Stimulated activated CD8-positive, alpha-beta memory T cell treated with anti-CD3 and anti-CD28 coated beads, Interleukin-4, amount 100 ng/mL, for 1 hour (primary cell): Measurements from ENCODE around the gene M6PR.
A peak's percentile ranks its signal among the peaks of the same experiment; 100 is the strongest.

Experiments
- DNase-seq, 2 donors: peaks; one replicate each; pipeline ENCODE4 v3.0.0-alpha.2; 2020; ENCODE audit warnings: low read depth in 2 of 2, low spot score in 1 of 2

M6PR gene

DNA sequence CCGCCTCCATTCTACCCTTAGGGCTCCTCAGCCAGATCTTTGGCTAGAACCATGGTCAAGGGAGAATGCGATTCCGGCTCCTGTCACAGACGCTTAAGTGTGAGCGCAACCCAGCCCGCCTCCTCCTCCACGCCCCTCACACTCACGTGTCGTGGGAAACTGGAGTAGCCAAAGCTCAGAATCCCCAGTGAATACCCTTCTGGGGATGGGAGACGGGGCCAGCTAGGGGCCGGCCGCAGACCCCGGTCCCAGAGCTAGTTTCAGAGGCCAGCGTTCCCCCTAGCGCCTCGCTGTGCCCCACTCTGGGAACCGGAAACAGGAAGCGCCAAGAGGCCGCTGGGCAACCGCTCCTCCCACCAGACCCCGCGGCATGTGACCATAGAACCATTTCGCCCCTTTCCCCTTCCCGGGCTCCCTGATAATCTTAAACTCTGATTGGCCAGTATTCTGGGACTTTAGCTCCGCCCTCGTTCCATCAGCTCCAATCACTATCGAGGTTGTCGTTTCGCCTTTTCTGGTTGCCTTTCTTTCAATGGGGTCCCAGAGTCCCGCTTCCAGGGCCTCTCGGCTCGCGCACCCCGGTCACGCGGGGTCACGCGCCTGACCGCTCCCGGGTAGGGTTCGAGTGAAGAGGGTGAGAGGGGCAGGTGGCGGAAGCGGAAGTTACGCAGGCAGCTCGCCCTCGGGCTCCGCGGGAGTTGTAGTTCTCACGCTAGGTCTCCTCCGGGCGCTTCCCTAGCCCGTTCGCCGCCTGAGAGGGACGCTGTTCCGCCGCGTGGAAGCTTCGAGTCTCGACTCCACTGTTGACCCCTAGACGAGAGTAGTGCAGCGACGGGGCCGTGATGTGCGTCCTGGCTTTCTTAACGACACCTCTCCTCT, at the start of gene M6PR:
M6PR (minus strand) TSS at position 304 of the 879 bp plus-strand sequence. CDS start 3,241 bp downstream, outside the sequence.
- DNase-seq, result peak; percentile 76

DNA sequence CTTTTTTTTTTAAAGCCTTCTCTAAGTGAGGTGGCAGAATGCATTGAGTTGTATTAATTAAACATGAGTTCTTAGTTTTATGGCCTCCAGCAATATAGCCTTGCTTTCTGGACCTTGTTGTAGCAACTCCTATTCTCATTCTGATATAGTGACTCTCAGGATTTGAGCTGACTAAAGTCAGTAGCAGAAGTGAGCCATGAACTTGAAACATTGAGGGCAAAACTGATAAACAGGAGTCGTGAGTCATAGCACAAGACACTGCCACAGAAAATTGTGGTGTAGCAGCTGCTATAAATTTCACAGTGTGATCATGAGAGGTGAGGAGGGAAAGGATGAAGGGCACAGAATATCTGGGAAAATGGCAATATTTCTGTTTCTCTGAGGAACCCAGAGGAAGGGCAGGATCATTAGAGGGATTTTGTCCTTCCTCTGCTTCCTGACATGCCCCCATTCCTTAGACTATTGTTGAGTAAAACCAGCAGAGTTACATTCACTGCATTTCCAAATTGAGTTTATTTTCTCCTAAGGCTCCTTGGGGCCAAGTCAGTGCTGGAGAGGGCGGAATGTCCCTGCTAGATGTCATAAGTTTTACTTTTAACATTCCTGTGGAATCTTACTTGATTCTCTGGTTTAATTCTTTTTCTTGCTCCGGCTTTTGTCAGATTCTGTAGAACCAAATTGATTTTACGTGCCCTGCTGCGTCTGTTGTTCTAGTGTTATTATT, 47.4 kb upstream of the M6PR start:
- no peak for DNase-seq

- no peak for DNase-seq
Observed at GRCh38 chr12:8995021-8995775, 45.8 kb upstream of the M6PR start.

- DNase-seq, result no peak
Observed at GRCh38 chr12:8993827-8994226, 44.4 kb upstream of the M6PR start.

DNA sequence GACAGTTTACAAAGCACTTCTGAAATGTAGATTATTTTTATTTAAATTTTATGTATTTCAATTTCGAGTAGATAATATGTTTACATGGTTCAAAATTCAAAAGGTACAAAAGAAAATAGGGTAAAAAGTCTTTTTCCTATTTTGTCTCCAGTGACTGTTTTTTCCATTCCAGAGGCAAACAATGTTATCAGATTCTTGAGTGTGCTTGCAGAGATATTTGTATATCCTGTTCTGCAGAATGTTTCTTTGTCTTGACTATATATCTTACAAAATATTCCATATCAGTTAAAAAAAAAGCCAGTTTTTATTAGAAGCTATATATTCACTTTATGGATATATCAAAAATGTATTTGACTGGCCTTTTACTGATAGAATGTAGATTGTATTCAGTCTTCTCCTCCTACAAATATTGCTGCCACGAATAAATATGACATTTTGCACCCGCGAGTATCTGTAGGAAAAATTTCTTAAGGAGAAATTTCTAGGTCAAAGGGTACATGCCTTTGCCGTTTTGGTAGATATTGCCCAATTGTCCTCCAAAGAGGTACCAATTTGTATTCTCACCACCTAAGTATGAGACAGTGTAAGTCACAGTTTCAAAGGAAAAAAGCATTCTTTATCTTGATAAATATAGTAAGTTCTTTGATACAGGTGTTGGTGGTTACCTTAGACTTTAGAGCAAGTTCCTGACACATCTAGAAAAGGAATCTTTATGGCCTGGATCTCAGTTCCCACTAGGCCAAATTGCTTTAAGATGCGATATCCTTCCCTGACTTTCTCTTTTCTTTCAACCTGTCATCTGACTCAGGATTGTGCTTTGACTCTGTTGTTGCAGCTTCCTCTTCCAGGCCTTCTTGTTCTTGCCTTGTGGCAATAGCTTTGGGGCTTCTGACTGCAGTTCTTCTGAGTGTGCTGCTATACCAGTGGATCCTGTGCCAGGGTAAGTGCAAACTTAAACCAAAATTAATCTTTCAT, 42.2 kb upstream of the M6PR start:
- no peak for DNase-seq

DNA sequence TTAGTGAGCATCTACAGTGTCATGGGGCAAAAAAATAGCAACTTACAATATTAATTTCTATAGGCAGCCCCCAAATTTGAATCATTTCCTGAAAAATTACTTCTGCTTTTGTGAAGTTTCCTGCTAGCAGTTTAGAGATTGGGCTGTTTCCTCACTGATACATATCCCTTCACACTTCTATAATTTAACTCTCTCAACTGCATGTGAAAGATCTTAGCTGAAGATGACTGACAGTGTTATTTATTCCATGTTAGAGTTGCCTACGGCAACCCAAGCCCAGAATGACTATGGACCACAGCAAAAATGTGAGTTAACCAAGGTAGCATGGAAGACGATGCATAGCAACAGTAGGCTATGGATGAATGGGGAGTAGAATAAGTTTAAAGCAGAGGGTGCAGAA, 40.0 kb upstream of the M6PR start, which contains the start of gene KLRG1:
KLRG1 (plus strand) TSS at position 134 of the 400 bp plus-strand sequence; CDS start at position 224, 90 bp downstream.
- DNase-seq, result no peak

DNA sequence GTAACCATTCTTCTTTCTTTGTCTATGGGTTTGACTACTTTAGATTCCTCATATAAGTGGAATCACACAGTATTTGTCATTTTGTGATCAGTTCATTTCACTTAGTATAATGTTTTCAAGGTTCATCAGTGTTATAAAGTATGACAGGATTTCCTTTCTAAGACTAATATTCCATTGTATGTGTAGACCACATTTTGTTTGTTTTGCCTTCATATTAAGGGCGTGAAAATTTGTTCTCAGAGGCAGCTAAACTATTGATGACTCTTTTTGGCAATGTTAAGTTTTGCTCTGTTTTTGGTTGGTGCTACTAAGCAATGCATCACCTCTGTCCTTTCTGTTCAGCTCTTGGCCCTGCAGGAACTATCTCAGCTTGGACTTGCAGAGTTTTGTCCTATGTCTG, 38.2 kb upstream of the M6PR start:
- no peak for DNase-seq

DNA sequence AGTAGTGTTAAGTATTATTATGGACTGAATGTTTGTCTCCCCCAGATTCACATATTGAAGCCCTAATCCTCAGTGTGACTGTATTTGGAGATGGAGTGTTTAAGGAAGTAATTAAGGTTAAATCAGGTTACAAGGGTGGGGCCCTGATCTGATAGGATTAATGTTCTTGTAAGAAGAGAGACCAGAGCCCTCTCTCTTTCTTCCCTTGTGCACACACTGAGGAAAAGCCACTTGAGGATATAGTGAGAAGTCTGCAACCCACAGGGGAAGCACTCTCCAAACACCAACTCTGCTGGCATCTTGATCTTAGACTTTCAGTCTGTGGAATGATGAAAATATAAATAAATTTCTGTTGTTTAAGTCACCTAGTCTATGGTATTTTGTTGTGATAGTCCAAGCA, 37.7 kb upstream of the M6PR start:
- DNase-seq, result no peak

DNA sequence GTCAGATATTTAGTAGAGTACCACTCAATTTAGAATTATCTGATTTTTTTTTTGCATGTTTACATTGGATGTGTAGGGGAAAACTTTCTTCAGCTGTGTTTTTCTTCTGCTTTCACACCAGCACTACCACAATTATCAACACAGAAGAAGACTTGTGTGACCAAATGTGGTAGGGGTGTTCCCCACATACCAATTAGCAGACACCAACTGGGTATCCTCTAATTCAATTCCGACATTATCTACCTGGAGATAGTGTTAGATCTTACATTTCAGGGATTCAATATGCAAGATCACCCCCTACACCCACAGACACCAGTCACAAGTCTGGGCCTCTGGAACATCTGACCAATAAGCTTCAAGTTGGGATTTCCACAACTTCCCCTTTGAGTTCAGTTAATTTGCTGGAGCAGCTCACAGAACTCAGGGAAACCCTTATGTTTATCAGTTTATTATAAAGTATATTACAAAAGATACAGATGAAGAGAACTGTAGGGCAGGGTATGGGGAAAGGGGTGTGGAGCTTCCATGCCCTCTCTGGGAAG, 35.8 kb upstream of the M6PR start:
- no peak for DNase-seq

DNA sequence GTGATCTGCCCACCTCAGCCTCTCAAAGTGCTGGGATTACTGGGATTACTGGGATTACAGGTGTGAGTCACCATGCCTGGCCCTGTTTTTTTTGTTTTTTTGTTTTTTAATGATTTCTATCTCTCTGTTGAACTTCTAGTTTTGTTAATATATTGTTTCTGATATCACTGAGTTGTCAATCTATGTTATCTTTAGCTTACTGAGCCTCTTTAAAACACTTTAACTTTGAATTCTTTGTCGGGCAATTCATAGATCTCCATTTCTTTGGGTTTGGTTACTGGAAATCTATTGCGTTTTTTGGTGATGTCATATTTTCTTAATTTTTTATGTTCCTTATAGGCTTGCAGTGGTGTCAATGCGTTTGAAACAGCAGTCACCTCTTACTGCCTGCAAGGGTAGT, 30.7 kb upstream of the M6PR start:
- DNase-seq, result no peak

- DNase-seq, result no peak
Observed at GRCh38 chr12:8970432-8970831, 21.0 kb upstream of the M6PR start.

GRCh38 chr12:8969861-8970411, 20.5 kb upstream of the M6PR start:
- no peak for DNase-seq

- DNase-seq, result no peak
Observed at GRCh38 chr12:8968761-8969160, 19.3 kb upstream of the M6PR start.

GRCh38 chr12:8960176-8960575, 10.7 kb upstream of the M6PR start:
- no peak for DNase-seq

- no peak for DNase-seq
Observed at GRCh38 chr12:8958066-8958465, 8.6 kb upstream of the M6PR start.

DNA sequence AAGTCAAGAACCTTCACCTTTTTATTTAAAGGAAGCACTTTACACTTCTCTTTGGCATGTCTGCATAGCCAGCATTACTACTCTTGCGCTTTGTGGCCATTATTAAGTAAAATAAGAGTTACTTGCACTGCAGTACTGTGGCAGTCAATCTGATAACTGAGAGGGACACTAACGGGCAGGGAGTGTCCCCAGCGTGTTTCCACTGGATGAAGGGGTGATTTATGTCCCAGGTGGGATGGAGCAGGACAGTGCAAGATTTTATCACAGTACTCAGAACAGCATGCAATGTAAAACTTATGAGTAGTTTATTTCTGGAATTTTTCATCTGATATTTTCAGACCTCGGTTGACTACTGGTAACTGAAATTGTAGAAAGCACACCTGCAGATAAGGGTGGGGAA, 8.1 kb upstream of the M6PR start:
- DNase-seq, result no peak

DNA sequence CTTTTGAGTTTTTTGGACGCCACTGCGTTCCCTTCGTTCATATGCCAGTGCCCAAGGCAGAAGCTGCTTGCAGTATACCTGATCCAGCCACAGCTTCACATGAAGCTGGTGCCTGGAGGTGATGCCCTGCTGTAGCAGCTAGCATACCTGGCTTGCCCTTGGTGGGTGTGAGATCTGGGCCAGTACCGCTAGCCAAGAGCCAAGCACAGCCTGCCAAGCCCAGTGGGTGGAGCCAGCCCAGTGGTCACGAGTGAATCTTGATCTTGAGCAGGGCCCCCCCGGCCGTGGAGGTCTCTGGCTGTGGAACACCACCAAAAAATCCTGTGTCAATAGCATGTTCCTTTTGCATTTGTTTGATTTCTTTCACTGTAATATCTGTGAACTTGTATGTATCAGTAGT, 7.3 kb upstream of the M6PR start:
- no peak for DNase-seq

- no peak for DNase-seq
Observed at GRCh38 chr12:8956073-8956472, 6.6 kb upstream of the M6PR start.

DNA sequence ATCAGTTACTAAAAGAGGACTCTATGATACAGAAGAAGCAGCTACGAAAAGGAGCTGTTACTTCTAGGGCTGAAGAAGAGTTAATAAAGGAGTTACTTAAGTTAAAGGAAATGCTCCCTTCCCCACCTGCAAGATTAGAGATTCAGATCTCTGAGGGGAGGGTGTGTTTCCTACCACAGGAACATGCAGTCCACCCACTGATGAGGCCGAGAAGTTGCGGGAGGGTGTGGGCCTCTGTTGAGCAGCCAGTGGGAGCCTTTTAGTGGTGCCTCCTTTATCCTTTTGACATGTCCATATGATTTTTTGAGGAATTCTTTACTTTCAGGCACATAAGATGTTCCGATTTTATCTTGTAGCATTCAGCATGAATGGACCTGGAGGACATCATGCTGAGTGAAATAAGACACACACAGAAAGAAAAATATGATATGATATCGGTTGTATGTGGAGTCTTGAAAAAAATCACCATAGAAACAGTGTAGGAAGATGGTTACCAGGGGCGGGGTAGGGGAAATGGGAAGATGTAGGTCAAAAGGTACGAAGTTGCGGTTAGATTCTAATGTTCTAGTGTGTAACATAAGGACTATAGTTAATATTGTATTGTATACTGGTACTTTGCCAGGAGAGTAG, 4.4 kb upstream of the M6PR start:
- DNase-seq, result no peak
